ENCODE measurements around the gene AADACL2. TPM values are rescaled to one million over a fixed set of nuclear protein-coding genes. Genes with fewer than 3 reads are reported as not detected.

The AADACL2 gene
- polyA plus RNA-seq, 2 of the 4 experiments (the other 2 are of a cell fraction), result not detected

- WGBS (ENCODE audit: missing lambda C conversion rate), result 18% methylated on average over 1 of the region's 1 CpG
- H3K27ac ChIP-seq, result no peak overlapping the region
- H3K4me2 ChIP-seq, result no peak overlapping the region
- POLR2A ChIA-PET, result no interaction called here
- peaks cover 4% of the 10 kb centered on the region; the same call in 1 of the 3 replicates for H3K9me3 ChIP-seq
- no peak overlapping the region for H3K4me3 ChIP-seq
- no peak for TF ChIP-seq HDAC2 (IDR thresholded peaks at IDR 0.05)
- no peak for TF ChIP-seq MAFK (IDR thresholded peaks at IDR 0.05; ENCODE audit: partially characterized antibody)
- no peak for TF ChIP-seq BCL3 (IDR thresholded peaks at IDR 0.05)
- no peak for TF ChIP-seq RNF2 (IDR thresholded peaks at IDR 0.05; ENCODE audit: borderline replicate concordance, low read depth)
- TF ChIP-seq PBX3 (IDR thresholded peaks at IDR 0.05), result no peak
- TF ChIP-seq ZC3H11A (IDR thresholded peaks at IDR 0.05), result no peak
- DNase-seq (ENCODE audit: low read depth in 1 of 2, low spot score in 1 of 2) (no peak), FAIRE-seq (no peak), ATAC-seq (no peak)
- CTCF ChIA-PET, result no interaction called here
- H3K4me1 ChIP-seq, result no peaks in the 10 kb centered on the region
These were observed 23.9 kb upstream of the AADACL2 start for GRCh38 chr3:151709847-151710246.

- no peaks in the 10 kb centered on the region for H3K4me1 ChIP-seq
- DNase-seq (ENCODE audit: low read depth in 1 of 2, low spot score in 1 of 2) (no peak), ATAC-seq (no peak), FAIRE-seq (no peak)
- ChIA-PET POLR2A (no interaction called here), CTCF (no interaction called here)
- WGBS (ENCODE audit: missing lambda C conversion rate), result 92% methylated on average over 8 of the region's 8 CpGs
- no peaks in the 10 kb centered on the region for H3K9me3 ChIP-seq
- TF ChIP-seq NFE2L2 (conservative IDR thresholded peaks at IDR 0.05; ENCODE audit: low read length), result no peak
- no peak for TF ChIP-seq ATOH8 (CRISPR knock-in tag; IDR thresholded peaks at IDR 0.05; ENCODE audit: low read depth)
- no peak for TF ChIP-seq E2F6 (IDR thresholded peaks at IDR 0.05; ENCODE audit: borderline replicate concordance, low read depth)
- TF ChIP-seq EHF (CRISPR knock-in tag; IDR thresholded peaks at IDR 0.05), result no peak
- TF ChIP-seq CHD2 (IDR thresholded peaks at IDR 0.05; ENCODE audit: low read length, partially characterized antibody), result no peak
- no peak for TF ChIP-seq RAD21 (conservative IDR thresholded peaks at IDR 0.05 in 1 of 2, IDR thresholded peaks at IDR 0.05 in 1 of 2)
- TF ChIP-seq MAX (IDR thresholded peaks at IDR 0.05), result no peak
- no peak for TF ChIP-seq HMGXB4 (CRISPR knock-in tag; IDR thresholded peaks at IDR 0.05; ENCODE audit: borderline replicate concordance)
- no peak for TF ChIP-seq MYC (IDR thresholded peaks at IDR 0.05; ENCODE audit: borderline replicate concordance, low read length)
- no peak for TF ChIP-seq TFCP2L1 (CRISPR knock-in tag; IDR thresholded peaks at IDR 0.05)
- no peak for TF ChIP-seq GATA3 (IDR thresholded peaks at IDR 0.05; ENCODE audit: borderline replicate concordance)
- no peak for TF ChIP-seq ESRRA (IDR thresholded peaks at IDR 0.05; ENCODE audit: borderline replicate concordance, low read length)
- no peak for TF ChIP-seq FOXS1 (CRISPR knock-in tag; IDR thresholded peaks at IDR 0.05)
- no peak for TF ChIP-seq RARB (CRISPR knock-in tag; IDR thresholded peaks at IDR 0.05)
- no peak for TF ChIP-seq NR3C1 (IDR thresholded peaks at IDR 0.05)
- no peak for TF ChIP-seq FOSL2 (IDR thresholded peaks at IDR 0.05)
- TF ChIP-seq FOSL2 (CRISPR knock-in tag; IDR thresholded peaks at IDR 0.05), result no peak
- no peak for TF ChIP-seq ZC3H11A (IDR thresholded peaks at IDR 0.05)
- no peak for TF ChIP-seq CEBPB (IDR thresholded peaks at IDR 0.05)
- no peak for TF ChIP-seq SMC3 (IDR thresholded peaks at IDR 0.05)
- no peak for TF ChIP-seq POLR2AphosphoS2 (conservative IDR thresholded peaks at IDR 0.05; ENCODE audit: low read length)
- no peak overlapping the region for H3K27ac ChIP-seq
- H3K4me2 ChIP-seq, result no peak overlapping the region
- H3K4me3 ChIP-seq, result no peak overlapping the region
These were observed 12.4 kb upstream of the AADACL2 start for GRCh38 chr3:151721294-151721693.

Data from A549 (cell line).